ENCODE data around the gene CCDC201.
"Not testable (repeated sequence)": the region's sequence is repeated elsewhere in the genome, so short reads cannot be mapped to it uniquely, and the experiment has no call there.

DNA sequence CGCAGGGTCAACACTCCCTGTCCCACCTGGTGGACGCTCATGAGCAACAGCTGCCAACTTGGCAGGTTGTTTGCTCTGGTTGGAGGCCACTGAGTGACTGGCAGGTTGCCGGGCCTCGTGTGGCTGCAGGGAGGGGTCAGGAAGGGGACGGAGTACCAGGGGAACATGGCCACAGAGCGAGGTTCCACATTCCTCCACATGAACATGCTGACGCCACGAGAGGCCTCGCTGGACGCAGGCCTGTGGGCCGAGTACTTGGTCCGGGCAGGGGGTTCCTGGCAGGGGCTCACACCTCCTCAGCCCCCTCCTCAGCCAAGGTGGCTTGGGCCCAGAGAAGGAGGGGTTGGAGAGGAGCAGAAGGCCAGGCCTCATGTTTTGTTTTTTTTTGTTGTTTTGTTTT lies 54.1 kb downstream of the CCDC201 start:
- TF ChIP-seq, protein P1, sequence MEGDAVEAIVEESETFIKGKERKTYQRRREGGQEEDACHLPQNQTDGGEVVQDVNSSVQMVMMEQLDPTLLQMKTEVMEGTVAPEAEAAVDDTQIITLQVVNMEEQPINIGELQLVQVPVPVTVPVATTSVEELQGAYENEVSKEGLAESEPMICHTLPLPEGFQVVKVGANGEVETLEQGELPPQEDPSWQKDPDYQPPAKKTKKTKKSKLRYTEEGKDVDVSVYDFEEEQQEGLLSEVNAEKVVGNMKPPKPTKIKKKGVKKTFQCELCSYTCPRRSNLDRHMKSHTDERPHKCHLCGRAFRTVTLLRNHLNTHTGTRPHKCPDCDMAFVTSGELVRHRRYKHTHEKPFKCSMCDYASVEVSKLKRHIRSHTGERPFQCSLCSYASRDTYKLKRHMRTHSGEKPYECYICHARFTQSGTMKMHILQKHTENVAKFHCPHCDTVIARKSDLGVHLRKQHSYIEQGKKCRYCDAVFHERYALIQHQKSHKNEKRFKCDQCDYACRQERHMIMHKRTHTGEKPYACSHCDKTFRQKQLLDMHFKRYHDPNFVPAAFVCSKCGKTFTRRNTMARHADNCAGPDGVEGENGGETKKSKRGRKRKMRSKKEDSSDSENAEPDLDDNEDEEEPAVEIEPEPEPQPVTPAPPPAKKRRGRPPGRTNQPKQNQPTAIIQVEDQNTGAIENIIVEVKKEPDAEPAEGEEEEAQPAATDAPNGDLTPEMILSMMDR (IDR thresholded peaks at IDR 0.05), result not testable (repeated sequence)
- TF ChIP-seq POLR2AphosphoS5, POLR2A (IDR thresholded peaks at IDR 0.05): not testable (repeated sequence)
